HG02884 (cell line): ENCODE data around the gene STEAP2.
"Not testable (repeated sequence)": the region's sequence is repeated elsewhere in the genome, so short reads cannot be mapped to it uniquely, and the experiment has no call there.

Experiments used
- ATAC-seq: cut with Tn5 transposase; IDR thresholded peaks from one replicate; pipeline ENCODE4 v1.9.1; 2021; ENCODE audit warnings: mild to moderate bottlenecking, moderate library complexity; ENCODE audit not compliant: unreplicated experiment

Gene STEAP2

DNA sequence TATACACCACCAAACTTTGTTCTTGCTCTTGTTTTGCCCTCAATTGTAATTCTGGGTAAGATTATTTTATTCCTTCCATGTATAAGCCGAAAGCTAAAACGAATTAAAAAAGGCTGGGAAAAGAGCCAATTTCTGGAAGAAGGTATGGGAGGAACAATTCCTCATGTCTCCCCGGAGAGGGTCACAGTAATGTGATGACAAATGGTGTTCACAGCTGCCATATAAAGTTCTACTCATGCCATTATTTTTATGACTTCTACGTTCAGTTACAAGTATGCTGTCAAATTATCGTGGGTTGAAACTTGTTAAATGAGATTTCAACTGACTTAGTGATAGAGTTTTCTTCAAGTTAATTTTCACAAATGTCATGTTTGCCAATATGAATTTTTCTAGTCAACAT lies 20.9 kb downstream of the STEAP2 start:
- no peak for ATAC-seq

DNA sequence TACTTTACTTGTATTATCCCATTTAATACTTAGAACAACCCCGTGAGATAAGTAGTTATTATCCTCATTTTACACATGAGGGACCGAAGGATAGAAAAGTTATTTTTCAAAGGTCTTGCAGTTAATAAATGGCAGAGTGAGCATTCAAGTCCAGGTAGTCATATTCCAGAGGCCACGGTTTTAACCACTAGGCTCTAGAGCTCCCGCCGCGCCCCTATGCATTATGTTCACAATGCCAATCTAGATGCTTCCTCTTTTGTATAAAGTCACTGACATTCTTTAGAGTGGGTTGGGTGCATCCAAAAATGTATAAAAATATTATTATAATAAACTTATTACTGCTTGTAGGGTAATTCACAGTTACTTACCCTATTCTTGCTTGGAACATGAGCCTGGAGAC lies 22.0 kb downstream of the STEAP2 start:
- no peak for ATAC-seq

DNA sequence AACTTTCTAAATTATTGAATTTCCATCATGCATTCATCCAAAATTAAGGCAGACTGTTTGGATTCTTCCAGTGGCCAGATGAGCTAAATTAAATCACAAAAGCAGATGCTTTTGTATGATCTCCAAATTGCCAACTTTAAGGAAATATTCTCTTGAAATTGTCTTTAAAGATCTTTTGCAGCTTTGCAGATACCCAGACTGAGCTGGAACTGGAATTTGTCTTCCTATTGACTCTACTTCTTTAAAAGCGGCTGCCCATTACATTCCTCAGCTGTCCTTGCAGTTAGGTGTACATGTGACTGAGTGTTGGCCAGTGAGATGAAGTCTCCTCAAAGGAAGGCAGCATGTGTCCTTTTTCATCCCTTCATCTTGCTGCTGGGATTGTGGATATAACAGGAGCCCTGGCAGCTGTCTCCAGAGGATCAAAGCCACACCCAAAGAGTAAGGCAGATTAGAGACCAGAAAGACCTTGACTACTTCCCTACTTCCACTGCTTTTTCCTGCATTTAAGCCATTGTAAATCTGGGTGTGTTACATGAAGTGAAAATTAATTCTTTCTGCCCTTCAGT lies 25.3 kb downstream of the STEAP2 start:
- ATAC-seq = no peak

DNA sequence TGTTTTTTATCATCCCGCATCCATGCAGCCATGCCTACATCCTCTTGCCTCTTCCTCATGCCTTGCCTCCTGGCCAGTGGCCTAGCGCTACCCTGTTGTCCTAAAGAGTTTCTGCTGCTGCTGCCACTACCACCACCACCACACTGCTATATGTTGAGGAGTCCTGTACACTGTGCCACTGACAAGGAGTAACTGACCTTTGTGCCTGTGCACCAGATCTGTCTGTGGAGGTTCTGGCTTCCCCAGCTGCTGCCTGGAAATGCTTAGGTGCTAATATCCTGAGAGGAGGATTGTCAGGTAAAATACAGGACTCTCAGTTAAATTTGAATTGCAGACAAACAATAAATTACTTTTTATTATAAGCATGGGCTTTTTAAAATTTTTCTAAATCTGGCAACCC lies 26.5 kb downstream of the STEAP2 start:
- ATAC-seq = no peak

DNA sequence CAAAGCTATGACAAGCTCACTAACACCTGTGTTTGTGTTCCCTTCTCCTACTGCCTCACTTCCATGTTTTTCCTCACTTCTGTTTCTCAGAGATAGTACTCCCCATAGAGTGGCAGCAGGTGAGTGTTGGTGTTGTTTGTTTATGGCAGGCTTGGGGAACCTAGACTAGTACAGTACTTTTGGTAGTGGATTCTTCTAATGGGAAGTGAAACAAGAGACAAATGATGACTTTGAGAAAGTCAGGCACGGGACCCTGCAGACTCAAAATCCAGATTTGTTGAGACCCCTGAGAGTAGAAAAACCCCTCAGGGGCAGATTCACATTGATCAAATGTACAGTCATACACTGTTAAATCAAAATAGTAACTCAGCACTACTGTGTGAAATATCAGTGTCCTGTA lies 27.0 kb downstream of the STEAP2 start:
- ATAC-seq = no peak

DNA sequence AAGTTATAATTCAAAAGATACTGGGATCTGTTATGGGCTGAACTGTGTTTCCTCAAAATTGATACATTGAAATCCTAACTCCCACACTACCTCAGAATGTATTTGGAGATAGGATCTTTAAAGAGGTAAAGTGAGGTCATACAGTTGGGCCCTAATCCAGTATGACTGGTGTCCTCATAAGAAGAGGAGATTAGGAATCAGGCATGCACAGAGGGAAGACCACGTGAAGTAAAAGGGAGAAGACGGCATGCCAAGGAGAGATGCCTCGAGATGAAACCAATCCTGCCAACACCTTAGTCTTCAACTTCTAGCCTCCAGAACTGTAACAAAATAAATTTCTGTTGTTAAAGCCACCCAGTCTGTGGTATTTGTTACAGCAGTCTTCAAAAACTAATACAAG lies 27.5 kb downstream of the STEAP2 start:
- no peak for ATAC-seq

DNA sequence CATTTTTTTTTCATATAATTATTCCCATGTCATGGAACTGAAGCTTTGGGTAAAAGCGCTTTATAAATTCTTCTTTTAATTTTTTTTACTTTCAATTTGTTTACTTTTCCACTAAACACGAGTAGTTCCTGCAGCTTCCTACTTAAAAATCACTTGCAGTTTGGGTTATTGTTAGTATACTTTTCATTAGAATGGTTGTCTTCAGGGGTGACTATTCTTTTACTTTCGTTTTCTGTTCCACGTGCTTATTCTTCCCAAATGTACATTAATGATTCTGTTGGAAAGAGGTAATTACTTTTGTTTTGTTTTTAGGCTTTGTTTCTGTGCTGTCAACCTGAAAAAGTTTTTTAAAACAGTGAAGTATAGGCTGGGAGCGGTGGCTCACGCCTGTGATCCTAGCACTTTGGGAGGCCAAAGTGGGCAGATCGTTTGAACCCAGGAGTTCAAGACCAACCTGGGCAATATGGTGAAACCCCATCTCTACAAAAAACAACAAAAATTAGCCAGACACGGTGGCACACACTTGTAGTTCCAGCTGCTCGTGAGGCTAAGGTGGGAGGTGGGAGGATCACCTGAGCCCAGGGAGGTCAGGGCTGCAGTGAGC lies 28.2 kb downstream of the STEAP2 start:
- no peak for ATAC-seq

DNA sequence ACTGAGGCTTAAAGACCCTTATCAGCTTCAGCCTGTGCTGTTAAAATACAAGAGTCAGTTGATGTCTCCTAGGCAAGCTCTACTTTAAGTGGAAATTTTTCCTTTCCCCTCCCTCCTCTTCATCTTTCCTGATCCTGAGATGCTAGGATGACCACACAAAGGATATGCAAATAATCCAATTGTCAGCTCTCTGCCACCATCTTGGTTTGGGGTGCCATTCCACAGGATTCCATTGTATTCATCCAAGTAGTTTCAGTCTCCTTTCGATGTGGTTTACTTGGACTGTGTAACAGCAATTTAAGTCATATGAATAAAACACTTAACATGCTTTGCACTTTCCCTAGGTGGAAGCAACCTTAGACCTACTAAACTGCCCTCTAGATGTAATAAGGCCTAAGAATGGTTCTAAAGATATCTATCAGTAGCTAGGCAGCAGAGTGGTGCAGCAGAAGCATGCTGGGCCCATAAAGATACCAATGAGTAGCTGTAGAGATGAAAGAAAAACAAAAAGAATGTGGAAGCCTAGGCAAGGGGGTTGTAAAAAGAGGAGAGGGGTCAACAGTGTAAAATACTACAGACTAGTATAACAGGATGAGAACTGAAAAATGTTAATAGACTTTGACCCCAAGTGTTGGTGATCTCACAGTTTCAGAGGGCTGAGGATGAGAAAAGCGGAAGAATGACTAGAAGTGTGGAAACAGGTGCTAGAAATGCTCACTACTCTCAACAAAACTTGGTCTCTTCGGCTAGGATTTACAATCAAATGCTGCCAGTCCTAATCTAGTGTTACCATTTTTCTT lies 31.0 kb downstream of the STEAP2 start:
- no peak for ATAC-seq

DNA sequence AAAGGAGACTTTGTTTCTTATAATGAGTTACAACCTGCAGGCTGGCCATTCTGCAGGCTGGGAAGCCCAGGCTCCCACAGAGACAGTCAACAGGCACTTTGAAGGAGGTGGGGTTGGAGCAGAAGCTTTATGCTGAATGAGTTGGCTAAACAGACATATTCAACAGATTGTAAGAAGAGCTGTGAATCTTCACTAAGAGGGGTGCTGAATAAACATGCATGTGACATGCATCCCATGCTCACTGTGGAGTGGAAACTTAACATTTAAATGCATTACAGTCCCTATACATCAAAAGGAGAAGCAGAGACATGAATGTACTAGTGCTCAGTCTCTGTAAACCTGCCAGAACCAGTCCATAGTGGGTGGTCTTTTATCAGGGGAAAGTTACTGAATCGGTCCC lies 32.0 kb downstream of the STEAP2 start:
- ATAC-seq = no peak

DNA sequence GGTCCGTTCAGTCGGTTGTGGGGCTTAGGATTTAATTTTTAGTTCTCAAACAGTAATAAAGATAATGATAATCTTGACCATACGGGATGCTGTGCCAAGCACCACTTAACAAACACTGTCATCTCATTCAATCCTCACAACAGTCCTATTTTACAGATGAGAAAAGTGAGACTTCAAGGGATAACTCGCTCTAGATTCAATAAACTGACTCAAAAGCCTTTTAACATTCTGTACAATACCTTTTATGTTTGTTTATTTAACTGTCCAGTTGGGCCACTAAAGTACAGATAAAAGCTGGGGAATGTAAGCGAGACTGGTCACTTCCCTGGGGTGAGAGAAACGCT lies 33.0 kb downstream of the STEAP2 start:
- ATAC-seq = peak; percentile 6

DNA sequence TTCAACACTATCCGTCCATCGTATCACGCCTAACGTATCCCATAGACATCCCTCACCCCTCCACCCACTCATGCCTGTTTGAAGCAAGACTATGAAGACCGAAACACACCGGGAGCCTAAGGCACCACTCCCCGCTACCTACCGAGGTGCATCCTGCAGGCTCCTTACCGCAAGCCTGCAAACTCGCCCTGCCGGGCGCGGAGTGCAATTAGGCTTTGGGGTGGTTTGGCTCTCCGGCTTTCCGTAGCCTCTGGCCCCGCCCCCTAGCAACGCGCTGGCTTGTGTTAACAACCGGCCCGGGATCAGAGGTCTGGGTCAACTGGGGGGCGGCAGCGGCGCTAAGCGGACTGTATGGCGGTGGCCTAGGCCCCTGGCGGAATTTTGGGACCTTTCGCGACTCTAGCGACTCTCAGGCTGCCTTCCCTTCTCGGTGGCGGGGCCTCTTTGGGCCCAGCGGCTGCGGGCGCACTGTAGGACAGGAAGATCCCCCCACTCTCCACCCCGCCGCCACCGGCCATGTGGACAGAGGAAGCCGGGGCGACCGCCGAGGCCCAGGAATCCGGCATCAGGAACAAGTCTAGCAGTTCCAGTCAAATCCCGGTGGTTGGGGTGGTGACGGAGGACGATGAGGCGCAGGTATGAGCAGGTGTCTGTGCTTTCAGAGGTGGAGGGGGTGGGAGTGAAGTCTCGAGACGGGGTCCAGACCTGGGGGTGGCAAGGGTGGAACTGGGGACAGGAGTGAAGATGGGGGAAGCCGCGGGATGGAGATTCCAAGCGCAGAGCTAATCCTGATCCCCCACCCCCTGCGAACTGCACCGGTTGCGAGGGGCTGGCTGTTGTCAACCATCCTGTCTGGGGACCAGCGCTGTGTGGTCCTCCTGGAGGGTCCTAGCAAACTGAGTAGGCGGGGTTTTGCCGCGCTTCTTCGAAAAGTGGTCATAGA lies 33.6 kb downstream of the STEAP2 start, which contains the start of gene CFAP69:
Gene CFAP69 (plus strand): TSS at position 266 of the 943 bp plus-strand sequence. CDS start 251 bp downstream, at position 517.
- peak; percentile 89 for ATAC-seq

DNA sequence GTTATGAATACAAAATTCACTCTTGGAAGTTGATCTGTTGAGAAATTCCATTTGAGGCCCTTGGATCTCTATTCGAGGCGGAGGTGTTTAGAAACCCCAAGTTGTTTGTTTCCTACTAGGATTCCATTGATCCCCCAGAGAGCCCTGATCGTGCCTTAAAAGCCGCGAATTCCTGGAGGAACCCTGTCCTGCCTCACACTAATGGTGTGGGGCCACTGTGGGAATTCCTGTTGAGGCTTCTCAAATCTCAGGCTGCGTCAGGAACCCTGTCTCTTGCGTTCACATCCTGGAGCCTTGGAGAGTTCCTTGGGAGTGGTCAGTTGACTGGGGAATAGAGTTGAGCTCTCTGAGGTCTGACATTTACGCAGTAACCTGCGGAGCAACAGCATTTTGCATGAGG lies 34.6 kb downstream of the STEAP2 start:
- ATAC-seq = no peak

DNA sequence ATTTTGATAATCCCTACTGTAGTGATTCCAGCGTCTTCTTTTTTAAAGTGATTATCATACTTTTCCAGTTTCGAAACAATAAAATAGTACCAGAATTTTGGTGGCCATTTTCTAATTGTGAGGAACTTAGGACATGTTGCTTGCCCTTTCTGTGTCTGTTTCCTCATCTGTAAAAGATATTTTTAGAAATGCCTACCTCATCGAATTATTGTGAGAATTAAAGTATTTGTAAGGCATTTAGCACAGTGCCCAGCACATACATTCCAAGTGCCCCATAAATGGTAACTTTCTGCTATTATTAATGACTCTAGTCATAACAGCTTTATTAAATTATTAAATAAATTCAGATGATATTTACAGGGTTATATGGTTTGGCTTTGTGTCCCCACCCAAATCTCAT lies 37.2 kb downstream of the STEAP2 start:
- no peak for ATAC-seq

DNA sequence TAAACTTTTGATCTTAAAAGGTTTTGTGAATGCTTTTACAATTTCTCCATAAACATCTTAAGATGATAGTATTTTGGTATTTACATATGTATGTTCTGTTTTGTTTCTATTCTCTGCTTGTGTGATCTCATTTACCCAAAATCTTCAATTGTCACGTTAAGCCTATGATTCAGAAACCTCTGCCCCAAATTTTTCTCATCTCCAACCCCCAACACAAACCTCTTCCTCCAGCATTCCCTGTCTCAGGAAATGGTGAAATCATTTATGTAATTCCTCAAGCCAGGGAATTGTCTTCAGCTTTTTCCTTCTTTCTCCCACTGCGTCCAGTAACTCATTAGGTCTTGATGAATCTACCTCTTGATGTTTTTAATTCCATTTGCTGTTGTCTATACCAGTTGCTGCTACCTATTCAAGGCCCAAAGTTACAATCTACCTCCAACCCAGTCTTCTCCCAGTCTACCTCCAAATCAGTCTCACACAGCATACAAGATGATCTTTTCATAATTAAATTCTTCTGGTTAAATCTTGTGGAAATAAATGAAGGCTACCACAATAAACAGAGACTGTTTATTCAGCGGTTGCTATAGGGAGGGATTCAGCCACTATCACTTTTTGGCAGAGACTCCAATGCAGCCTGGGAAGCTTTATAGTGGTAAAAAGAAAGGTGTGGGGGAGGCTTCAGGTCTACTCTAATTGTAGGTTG lies 39.2 kb downstream of the STEAP2 start:
- ATAC-seq = no peak

DNA sequence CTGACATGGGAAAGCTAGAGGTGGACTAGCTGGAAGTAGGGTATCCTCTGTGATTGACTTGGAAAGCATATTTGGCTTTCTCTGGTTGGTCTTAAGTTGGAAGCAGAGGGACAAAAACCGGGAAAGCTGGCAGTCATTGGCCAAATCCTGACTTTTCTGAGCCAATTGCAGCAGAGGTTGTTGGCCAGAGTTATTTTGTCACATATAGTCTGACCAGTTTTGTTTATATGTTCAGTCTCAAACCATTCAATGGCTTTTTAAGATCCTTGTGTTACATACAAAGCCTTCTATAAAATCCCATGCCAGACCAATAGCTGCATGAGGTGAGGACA lies 39.7 kb downstream of the STEAP2 start:
- no peak for ATAC-seq

DNA sequence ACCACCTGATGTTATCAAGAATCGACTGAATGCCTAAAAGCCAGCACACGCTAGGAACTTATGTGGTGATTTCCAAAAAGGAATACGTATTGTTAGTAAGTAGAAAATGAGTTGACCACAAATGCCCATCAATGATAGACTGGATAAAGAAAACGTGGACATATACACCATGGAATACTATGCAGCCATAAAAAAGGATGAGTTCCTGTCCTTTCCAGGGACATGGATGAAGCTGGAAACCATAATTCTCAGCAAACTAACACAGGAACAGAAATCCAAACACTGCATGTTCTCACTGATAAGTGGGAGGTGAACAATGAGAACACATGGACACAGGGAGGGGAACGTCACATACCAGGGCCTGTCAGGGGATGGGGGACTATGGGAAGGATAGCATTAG lies 44.5 kb downstream of the STEAP2 start:
- ATAC-seq = not testable (repeated sequence)

DNA sequence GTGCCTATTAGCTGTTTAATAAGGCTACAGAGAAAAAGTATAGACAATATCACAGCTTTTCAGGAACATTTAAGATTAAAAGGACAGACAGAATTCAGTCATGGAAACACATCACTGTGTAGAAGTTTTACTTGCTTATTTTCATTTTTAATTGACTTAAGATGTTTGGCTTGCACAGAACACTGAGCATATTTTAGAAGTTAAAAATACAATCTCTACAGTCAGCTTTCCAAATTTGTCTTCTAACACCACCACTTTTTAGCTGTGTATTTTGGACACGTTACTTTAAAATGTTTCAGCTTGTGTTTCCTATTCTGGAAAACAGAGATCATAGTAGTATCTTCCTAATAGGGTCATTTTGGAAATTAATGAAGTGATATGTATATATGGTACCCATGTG lies 45.2 kb downstream of the STEAP2 start:
- ATAC-seq = no peak

DNA sequence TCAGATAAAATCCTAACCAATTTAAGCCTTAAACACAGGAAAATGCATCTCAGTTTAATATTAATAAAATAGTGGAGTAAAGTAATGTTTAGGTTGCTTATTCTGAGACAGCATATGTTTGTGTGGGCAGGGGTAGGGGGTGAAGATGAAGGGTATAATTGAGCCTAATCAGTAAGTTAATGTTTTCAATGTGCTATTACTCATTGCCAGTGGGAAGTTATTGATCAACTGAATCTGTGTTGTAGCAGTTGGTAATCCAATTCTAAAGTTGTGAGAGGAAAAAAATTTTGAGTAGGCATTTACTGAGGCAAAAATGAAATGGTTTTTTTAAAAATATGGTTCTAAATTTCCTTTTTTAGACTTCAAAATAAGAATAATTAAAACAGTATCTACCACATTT lies 49.9 kb downstream of the STEAP2 start:
- no peak for ATAC-seq

DNA sequence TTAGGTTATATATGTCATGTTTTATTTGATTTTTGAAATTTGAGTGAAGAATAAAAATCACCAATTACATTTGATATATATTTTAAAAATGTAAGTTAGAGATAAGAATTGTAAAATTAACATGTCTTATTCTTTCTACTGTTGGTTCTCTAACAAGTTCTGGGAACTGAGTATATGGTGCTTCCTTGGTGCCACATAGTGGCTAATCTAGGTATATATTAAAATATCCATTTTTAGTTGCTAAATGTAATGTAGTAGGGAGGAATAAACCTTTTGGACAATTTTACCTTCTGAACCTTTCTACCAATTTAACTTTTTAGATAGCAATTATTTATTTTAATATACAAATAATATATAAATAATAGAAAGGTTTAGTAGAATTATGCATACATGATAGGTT lies 50.9 kb downstream of the STEAP2 start:
- peak; percentile 82 for ATAC-seq

DNA sequence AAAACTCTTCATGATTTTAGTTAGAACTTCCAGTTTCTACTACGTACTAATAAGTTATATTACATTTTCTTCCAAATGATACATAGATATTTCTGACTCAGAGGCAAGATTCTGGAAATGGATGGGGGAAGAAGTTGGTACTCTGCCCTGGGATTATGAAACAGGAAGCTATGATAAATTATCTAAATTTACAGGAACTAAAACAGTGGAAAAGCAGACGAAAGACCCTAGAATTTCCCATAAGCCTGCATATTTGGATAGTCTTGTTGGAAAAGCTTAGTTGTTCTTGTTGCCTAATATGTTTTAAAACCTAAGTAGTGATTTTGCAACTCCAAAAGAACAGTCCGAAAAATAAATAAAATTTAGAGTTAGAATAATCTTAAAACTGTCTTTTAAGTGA lies 55.3 kb downstream of the STEAP2 start:
- no peak for ATAC-seq
